Upper lobe of left lung (tissue), 6 donors: Measurements from ENCODE around the gene FXYD6. TPM values are rescaled to one million over a fixed set of nuclear protein-coding genes. Genes with fewer than 3 reads are reported as not detected.
A peak's percentile ranks its signal among the peaks of the same experiment; 100 is the strongest.

Experiments used
- ATAC-seq, 2 donors: fragments of 200-7000 bp; cut with Tn5 transposase; one replicate each; pipeline ENCODE4 v1.9.1; 2022; ENCODE audit warnings: mild to moderate bottlenecking in 2 of 2, moderate library complexity in 2 of 2; ENCODE audit not compliant: low FRiP score in 2 of 2
- DNase-seq, 2 donors: peaks; one replicate each; pipeline ENCODE4 v3.0.0-alpha.2; 2019 to 2020
- H3K27ac ChIP-seq, 4 donors: fragments of 200-600 bp; sonication (generic); one replicate each; pipeline ENCODE4 v1.5.1; 2016 to 2019
- H3K27me3 ChIP-seq, 4 donors: fragments of 200-600 bp; sonication (generic); one replicate each; pipeline ENCODE4 v1.5.1; 2017 to 2019
- H3K36me3 ChIP-seq, 4 donors: fragments of 200-600 bp; sonication (generic); one replicate each; pipeline ENCODE4 v1.5.1; 2016 to 2019
- H3K4me1 ChIP-seq, 4 donors: fragments of 200-600 bp; sonication (generic); one replicate each; pipeline ENCODE4 v1.5.1; 2018 to 2019
- H3K4me3 ChIP-seq, 4 donors: fragments of 200-600 bp; sonication (generic); one replicate each; pipeline ENCODE4 v1.5.1; 2017 to 2019; ENCODE audit warnings: mild to moderate bottlenecking in 2 of 4, moderate library complexity in 1 of 4
- H3K9me3 ChIP-seq, 4 donors: fragments of 200-600 bp; sonication (generic); one replicate each; pipeline ENCODE4 v1.5.1; 2018 to 2019
- CTCF ChIP-seq, 6 experiments: fragments of 450-650 bp in 4 of 6; fragments of 200-600 bp in 2 of 6; sonication (generic) in 2 of 6; IDR thresholded peaks; one replicate each; pipeline ENCODE4 v1.5.1; 2016 to 2019; ENCODE audit warnings: antibody characterized with exemption in 6 of 6
- EP300 ChIP-seq, 4 donors: sonication (generic); formaldehyde crosslinking; IDR thresholded peaks; one replicate each; pipeline ENCODE4 v1.5.1; 2017; ENCODE audit warnings: antibody characterized with exemption in 4 of 4, control low read depth in 2 of 4
- POLR2A ChIP-seq, 4 donors: fragments of 450-650 bp; IDR thresholded peaks; one replicate each; pipeline ENCODE4 v1.5.1; 2016 to 2017; ENCODE audit warnings: antibody characterized with exemption in 4 of 4, mild to moderate bottlenecking in 2 of 4
- POLR2AphosphoS5 ChIP-seq, 2 donors: sonication (generic); formaldehyde crosslinking; IDR thresholded peaks; one replicate each; pipeline ENCODE4 v1.5.1; 2017; ENCODE audit warnings: antibody characterized with exemption in 2 of 2
- WGBS, 2 donors: methylation state at CpG; one replicate each; pipeline ENCODE4 v1.1.5; 2017 to 2018; 5-methylcytosine and 5-hydroxymethylcytosine counted together
- total RNA-seq, 6 donors: library from RNA; depleted of rRNA in 4 of 6; stranded (reverse); fragments of >200 nt in 4 of 6; gene quantifications; one replicate each; pipeline versions ENCODE4 v1.1.0 to v1.2.1, GENCODE V29; 2016 to 2021
- donor health status: DM: no; HTN: no; CAD: no; lungs with moderate emphysema.
- donor health status: DM: no; HTN: yes; CAD: no; lungs with severe emphysema.

Gene FXYD6
- total RNA-seq, 6 donors from 2014 or later: 16.2 to 61.4 (median 33.8) TPM

GRCh38 chr11:117887431-117888138 is 11.1 kb upstream of the FXYD6 start:
- Histone ChIP-seq H3K4me1 (peaks cover 5 to 23% (median 11%) of the 10 kb centered on the region in 4 donors), H3K27ac (no peak overlapping the region), H3K27me3 (no peaks in the 10 kb centered on the region), H3K9me3 (no peaks in the 10 kb centered on the region), H3K36me3 (no peaks in the 10 kb centered on the region), H3K4me3 (no peak overlapping the region)
- 65 to 67% methylated on average over 9 of the region's 9 CpGs for WGBS, 2 donors
- ATAC-seq (no peak), DNase-seq (no peak)
- TF ChIP-seq POLR2A (IDR thresholded peaks at IDR 0.05): no peak
- TF ChIP-seq CTCF (IDR thresholded peaks at IDR 0.05): no peak
- no peak for TF ChIP-seq EP300 (IDR thresholded peaks at IDR 0.05)
- TF ChIP-seq POLR2AphosphoS5 (IDR thresholded peaks at IDR 0.05): no peak

- Histone ChIP-seq H3K36me3 (no peaks in the 10 kb centered on the region), H3K4me3 (no peak overlapping the region), H3K27me3 (no peaks in the 10 kb centered on the region), H3K9me3 (no peaks in the 10 kb centered on the region), H3K27ac (peak overlapping the region; percentile 39 to 79 (median 58)), H3K4me1 (peaks cover 11 to 27% (median 16%) of the 10 kb centered on the region in 4 donors)
- DNase-seq (peak in 1 of 2 donors; percentile 47), ATAC-seq (peak; percentile 59 to 75)
- 31 to 35% methylated on average over 10 to 11 of the region's 11 CpGs for WGBS, 2 donors
- no peak for TF ChIP-seq EP300 (IDR thresholded peaks at IDR 0.05)
- no peak for TF ChIP-seq CTCF (IDR thresholded peaks at IDR 0.05)
- TF ChIP-seq POLR2AphosphoS5 (IDR thresholded peaks at IDR 0.05): no peak
- TF ChIP-seq POLR2A (IDR thresholded peaks at IDR 0.05): no peak
Measured at GRCh38 chr11:117885777-117886176, 9.3 kb upstream of the FXYD6 start.

- Histone ChIP-seq H3K9me3 (no peaks in the 10 kb centered on the region), H3K4me3 (no peak overlapping the region), H3K36me3 (no peaks in the 10 kb centered on the region), H3K4me1 (peaks cover 11 to 27% (median 16%) of the 10 kb centered on the region in 4 donors), H3K27ac (peak overlapping the region in 3 of 4 donors; percentile 39 to 79 (median 69)), H3K27me3 (no peaks in the 10 kb centered on the region)
- 81 to 87% methylated on average over 7 of the region's 7 CpGs for WGBS, 2 donors
- no peak for TF ChIP-seq POLR2A (IDR thresholded peaks at IDR 0.05)
- no peak for TF ChIP-seq POLR2AphosphoS5 (IDR thresholded peaks at IDR 0.05)
- TF ChIP-seq CTCF (IDR thresholded peaks at IDR 0.05): no peak
- no peak for TF ChIP-seq EP300 (IDR thresholded peaks at IDR 0.05)
- ATAC-seq: peak in 1 of 2 donors; percentile 9
- no peak for DNase-seq
Measured at GRCh38 chr11:117884994-117885393, 8.5 kb upstream of the FXYD6 start.

- DNase-seq: no peak
- no peak for TF ChIP-seq POLR2AphosphoS5 (IDR thresholded peaks at IDR 0.05)
- no peak for TF ChIP-seq CTCF (IDR thresholded peaks at IDR 0.05)
- TF ChIP-seq POLR2A (IDR thresholded peaks at IDR 0.05): no peak
- TF ChIP-seq EP300 (IDR thresholded peaks at IDR 0.05): no peak
Measured at GRCh38 chr11:117883063-117883462, 6.6 kb upstream of the FXYD6 start.

More at GRCh38 chr11:117883063-117883462, 6.6 kb upstream of the FXYD6 start:
- Histone ChIP-seq H3K4me3 (no peak overlapping the region), H3K27ac (no peak overlapping the region), H3K9me3 (no peaks in the 10 kb centered on the region), H3K4me1 (peaks cover 11 to 23% (median 16%) of the 10 kb centered on the region in 4 donors), H3K27me3 (no peaks in the 10 kb centered on the region), H3K36me3 (no peaks in the 10 kb centered on the region)
- ATAC-seq: no peak
- WGBS, 2 donors: 83 to 90% methylated on average over 3 of the region's 3 CpGs
